ENCODE measurements around the gene KIAA0930.
"Not testable (repeated sequence)": the region's sequence is repeated elsewhere in the genome, so short reads cannot be mapped to it uniquely, and the experiment has no call there.

Gene KIAA0930

DNA sequence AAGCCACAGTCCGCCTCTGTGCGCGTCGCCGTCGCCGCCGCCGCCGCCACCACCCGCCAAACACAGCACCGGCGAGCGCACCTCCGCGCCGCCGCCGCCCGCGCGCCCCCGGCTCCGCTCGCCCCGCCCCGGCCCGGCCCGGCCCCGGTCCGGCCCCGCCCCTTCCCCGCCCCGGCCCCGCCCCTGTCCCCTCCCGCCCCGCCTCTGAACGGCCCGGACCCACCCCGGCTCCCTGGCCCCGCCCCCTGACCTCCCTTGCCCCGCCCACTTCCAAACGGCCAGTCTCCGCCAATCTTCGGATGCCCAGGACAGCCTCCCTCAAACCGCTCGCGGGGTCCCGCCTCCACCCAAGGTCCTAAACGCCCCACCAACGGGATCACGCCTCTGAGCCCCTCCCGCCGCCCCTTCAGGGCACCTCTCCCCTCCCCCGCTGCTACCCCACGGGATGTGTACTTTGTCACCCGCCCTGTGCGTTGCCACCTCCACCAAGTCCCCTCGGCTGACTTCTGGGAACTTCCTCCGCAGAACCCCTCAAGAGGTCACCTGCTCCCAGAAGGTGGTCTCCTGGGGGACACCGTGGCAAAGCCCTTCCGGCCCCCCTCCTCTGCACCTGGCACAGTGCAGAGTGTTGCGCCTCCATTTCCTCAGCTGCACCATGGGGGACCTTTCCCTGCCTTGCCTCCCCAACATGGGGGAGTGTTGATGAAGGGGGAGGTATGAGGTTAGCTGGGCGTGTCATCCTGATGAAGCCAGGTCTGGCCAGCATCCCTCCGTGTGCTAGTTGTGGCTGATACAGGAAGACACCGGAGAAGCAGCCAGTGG lies at the start of gene KIAA0930:
TSS of gene KIAA0930 (minus strand) at position 85 of the 822 bp plus-strand sequence. CDS start 191 bp downstream, outside the sequence.
- DNase-seq (ENCODE audit: low read depth) = peak; percentile 63

DNA sequence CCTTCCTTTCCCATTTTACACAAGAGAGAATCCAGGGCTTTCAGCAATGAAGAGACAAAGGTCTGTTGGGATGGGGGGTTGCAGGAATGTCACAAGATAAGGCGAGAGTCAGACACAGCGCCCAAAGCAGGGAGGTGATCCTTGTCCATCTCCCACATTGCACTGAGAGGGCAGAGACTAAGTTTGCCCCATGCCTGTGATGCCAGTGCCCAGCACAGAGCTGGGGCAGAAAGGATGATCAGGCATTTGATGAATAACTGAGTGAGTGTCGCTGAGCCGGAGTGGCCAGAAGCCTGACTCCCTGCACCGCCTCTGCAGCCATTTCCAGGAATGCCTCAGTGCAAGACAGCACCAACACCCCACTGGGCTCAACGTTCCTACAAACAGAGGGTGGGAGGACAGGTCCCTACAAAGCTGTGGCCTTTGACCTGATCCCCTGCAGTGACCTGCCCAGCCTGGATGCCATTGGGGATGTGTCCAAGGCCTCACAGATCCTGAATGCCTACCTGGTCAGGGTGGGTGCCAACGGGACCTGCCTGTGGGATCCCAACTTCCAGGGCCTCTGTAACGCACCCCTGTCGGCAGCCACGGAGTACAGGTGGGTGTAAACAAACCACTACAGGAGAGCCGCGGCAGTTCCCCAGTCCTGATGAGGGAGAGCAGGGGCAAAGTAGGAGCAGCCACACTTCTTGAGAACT lies 46.3 kb upstream of the KIAA0930 start:
- no peak for DNase-seq (ENCODE audit: low read depth)

DNA sequence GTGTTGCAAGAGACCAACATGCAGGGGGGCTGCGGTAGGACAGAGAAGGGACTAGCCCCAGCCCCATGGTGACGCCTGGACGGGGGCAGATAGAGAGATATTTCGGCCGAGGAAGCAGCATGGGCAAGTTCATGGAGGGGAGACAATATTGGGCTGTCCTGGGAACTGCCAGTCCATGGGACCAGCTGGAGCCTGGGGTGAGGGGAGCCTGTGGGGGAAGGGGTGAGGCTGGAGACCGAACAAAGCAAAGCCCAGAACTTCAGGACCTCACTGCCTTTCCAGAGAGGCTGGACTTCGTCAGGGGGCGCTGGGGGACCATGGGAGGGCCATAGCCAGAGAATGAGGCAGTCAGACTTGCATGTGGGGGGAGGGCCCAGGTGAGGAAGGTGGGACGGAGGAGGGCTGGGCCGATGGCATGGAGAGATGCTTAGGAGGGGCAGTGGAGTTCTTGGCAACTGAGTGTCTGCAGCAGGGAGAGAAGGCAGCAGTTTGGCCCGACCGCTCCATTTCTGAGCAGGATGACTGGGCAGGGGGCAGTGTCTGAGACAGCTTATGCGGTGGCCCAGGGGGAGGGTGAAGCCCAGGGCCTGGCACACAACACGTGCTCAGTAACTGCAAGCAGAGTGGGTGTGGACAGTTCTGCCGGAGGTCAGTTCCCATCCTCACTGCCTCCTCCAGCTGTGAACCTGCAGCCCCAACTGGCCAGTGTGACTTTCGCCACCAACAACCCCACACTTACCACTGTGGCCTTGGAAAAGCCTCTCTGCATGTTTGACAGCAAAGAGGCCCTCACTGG lies 44.8 kb upstream of the KIAA0930 start:
- DNase-seq (ENCODE audit: low read depth) = no peak

DNA sequence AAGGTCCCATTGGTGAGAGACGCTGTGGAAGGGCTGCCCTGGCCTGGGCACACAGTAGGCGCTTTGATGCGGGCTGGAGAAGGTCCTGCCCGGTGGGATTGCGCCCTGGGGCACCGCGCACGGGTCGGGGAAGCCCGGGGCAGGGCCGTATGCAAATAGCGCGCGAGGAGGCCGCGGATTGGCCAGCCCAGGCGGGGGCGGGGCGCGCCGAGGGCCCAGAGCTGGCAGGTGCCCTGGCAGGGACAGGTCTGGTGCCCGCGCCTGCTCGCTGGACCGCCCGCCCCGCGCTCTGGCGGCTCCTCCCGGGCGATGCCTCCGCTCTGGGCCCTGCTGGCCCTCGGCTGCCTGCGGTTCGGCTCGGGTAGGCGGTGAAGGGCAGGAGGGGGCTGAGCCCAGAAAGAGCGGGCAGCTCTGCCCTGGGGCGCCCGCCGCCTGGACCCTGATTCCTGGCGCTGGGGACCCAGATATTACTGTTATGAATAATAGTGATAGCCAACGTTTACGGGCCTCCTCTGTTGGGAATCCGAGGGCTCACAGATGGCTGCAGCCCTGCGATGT lies 44.1 kb upstream of the KIAA0930 start, which contains the start of gene UPK3A:
TSS of gene UPK3A (plus strand) at position 245 of the 558 bp plus-strand sequence. CDS start at position 310, 65 bp downstream.
- DNase-seq (ENCODE audit: low read depth) = no peak

DNA sequence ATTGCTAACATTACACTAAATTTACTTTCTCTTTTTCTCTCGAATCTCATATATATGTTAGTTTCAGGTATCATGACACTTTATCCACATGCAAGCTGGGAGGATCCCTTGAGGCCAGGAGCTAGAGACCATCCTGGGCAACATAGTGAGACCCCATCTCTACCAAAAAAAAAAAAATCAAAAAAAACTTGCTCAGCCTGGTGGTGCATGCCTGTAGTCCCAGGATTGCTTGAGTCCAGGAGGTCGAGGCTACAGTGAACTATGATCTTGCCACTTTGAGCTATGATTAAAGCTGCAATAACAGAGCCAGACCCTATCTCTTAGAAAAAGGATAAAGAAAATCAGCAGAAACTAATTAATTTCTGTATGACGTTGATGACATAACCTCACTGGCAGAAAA lies 40.3 kb upstream of the KIAA0930 start:
- DNase-seq (ENCODE audit: low read depth) = no peak

DNA sequence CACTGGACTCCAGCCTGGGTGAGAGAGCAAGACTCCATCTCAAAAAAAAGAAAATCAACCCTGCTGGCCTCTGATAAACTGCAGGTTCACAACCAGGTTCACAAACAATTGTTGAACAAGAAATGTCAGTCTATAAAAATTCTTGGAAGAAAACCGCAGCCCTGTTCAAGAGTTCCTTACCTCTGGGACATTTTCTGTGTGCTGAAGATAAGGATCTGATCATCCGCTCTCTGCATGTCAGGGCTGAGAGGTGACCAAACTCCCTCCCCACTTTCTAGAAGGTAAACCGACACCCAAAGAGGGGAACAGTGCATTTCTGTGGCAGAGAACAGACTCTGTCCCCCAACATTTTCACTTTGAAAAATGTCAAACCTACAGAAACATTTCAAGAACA lies 39.9 kb upstream of the KIAA0930 start:
- no peak for DNase-seq (ENCODE audit: low read depth)

DNA sequence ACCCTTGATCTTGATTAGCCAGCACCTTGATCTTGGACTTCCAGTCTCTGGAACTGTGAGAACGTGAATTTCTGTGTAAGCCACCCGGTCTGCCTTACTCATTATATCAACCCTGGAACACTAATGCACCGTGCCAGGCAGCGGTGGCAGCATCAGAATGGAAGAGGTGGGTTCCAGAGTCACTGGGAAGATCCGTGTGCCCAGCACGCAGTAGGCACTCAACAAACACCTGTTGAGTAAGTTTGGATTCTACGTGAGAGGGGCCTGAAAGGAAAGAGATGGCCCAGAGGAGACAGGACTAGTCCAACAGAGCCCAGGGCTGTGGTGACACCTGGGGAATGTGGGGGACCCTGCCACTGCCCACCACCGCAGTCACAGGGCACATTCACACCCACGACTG lies 37.4 kb upstream of the KIAA0930 start:
- no peak for DNase-seq (ENCODE audit: low read depth)

DNA sequence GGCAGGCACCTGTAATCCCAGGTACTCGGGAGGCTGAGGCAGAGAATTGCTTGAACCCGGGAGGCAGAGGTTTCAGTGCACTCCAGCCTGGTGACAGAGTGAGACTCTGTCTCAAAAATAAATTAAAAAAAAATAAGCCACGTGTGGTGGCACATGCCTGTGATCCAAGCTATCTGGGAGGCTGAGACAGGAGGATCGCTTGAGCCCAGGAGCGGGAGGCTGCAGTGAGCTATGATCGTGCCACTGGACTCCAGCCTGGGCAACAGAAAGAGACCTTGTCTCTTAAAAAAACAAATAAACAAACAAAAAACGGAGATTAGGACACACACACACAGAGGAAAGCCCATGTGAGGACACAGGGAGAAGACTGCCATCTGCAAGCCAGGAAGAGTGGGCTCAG lies 37.0 kb upstream of the KIAA0930 start:
- DNase-seq (ENCODE audit: low read depth) = not testable (repeated sequence)

DNA sequence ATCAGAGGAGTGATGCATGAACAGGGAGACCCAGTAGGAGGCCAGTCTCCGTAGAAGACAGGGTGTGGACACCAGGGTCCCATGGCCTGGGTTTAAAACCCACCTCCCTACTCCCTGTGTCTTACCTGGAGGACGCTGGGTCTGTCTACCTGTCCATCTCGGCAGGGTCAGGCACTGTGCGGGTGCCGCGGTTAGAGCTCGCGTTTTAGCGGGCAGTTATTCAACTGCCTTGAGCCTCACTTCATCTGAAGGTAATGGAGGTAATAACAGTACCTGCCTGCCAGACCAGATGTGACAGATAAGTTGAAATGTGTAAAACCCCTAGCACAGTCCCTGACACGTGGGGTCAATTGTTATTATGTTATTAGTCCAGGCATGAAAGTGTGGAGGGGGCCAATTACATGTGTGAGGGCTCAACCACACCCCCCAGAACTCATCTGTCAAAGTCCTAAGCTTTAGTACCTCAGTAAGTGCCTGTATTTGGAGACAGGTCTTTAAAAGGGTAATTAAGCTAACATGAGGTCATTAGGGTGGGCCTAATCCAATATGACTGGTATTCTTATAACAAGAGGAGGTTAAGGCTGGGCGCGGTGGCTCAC lies 35.9 kb upstream of the KIAA0930 start:
- DNase-seq (ENCODE audit: low read depth) = no peak

DNA sequence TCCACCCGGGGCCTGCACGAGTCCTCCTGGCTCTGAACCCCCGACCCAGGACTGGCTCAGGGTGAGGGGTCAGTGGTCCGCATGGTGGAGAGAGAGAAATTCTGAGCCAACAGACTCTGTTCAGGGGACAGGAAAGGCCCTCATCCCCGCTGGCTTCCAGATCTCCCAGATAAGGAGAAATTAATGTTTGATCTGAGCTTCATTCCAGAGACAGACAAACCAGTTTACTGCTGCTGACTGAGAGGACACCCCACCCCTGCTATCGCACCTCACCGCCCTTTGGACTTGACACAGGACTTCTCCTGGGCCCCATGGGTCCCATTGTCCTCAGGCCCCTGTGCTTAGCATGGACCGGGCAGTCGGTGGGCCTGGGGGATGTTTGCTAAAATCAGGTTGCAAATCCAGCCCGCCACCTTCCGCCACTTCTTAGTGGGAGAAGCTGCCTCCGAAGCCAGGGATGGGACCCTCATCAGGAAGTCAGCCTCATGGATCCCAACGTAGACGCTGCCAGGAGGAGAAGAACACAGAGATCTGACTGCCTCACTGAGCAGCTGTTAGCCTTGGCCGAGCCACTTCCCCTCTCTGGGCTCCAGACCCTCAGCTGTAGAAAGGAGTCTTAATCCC lies 32.9 kb upstream of the KIAA0930 start:
- no peak for DNase-seq (ENCODE audit: low read depth)

DNA sequence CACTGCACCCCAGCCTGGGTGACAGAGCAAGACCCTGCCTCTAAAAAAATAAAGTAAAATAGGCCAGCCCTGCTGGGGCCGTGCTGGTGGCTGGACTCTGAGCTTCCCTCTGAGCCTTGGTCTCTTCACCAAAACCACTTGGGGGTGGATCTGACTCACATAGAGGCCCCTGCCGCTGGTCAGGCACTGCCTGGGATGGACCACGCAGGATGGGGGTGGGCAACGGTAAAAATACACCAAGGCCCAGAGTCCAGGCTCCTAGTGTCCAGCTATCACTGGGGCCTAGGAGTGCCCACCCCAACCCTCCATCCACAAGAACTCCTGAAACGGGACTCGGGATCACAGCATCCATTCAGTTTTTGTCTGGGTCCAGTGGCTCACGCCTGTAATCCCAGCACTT lies 31.8 kb upstream of the KIAA0930 start:
- no peak for DNase-seq (ENCODE audit: low read depth)

DNA sequence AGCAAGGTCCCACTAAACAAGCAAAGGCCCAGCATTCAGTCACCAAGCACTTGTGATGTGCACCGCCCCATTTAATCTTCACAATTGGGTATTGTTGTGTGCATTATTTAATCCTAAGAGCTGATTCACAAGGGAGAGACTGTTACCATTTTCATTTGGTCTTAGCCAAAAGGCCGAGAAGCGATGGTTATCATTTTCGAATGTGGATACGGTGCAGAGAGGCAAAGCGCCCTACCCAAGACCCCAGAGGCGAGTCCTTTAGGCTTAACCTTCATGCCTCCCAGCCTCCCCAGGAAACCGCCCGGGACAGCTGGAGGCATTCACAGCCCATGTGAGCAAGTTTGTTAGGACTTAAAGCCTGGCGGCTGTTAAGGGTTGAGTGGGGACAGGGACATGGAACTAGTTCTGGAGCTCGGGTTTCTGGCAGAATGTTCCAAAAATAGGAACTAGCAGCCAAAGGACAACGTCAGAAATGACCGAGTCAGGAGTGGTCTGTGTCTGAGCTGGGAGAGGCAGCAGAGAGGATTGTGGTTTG lies 31.0 kb upstream of the KIAA0930 start:
- DNase-seq (ENCODE audit: low read depth) = no peak

DNA sequence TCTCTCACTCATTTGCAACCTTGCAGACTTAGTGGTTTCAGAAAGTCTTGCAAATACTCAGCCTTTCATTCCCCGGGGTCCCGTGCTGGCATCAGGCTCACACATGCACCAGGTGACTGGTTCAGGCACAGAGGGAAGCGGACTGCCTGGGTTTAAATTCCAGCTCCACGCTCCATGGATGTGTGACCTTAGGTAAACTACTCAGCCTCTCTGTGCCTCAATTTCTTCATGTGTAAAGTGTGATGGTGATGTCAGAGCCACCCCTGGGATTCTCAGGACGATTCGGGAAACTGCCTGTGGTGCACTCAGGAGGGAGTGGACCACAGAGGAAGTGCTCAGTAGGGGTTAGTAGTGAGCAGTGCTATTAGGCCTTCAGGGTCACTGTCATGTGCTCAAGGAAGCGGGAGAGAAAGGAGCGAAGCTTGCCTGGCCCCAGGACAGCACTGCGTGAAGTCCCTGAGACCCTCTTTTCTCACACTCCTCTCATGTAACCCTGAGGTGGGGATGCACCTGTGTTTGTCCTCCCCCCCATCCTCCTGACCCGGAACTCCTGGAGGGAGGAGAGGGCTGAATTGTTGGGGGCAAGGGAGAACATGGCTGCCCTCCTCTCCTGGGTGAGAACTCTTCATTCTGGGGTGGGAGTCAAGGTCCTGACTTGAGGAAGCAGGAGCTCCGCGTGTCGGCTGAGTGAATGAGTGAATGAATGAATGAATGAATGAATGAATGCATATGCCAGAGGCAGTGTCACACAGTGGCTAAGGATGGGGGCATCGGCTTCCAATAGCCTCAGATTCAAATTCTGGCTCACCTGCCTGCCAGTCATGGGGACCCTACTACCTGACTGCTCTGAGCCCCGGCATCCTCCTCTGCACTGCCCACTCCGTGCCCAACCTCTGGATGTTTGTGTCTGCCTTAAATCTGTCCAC lies 29.7 kb upstream of the KIAA0930 start:
- DNase-seq (ENCODE audit: low read depth) = no peak

DNA sequence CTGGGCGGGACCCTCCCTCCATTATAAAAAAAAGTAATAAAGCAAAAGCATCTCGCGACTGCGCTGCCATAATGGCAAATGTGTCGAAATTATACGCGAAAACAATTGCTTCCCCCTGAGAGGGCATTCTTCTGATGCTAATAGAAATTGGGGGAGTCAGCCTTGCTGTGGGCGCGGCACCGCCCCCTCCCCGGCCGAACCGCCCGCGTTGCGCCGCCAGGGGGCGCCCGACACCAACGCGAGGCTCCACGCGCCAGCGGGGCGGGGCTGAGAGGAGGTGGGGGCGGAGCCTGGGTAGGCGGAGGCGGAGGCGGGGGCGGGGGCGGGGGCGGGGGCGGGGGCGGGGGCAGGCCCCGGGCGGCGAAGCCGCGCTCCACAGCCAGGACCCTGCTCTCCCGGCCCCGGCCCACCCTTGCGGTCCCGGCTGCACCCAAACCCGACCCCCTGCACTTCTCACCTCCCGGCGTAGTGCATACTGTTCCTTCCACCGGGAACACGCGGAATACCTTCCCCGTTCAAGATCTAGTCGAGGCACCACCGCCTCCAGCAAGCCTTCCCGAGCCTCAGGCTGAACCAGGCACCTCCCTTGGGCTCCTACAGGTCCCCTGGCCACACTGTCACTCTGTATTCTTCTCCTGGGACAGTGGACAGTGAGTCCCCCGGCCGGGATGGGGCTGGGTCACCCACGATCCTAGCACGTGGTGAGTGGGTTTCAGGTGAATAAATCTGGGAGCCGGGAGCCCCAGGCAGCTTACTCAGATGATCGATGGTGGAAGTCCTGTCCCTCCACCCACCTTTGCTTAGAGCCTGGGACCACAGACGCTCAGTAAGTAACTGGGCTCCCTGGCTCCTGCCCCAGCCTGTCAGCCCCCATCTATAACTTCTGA lies 28.5 kb upstream of the KIAA0930 start:
- DNase-seq (ENCODE audit: low read depth) = peak; percentile 55

DNA sequence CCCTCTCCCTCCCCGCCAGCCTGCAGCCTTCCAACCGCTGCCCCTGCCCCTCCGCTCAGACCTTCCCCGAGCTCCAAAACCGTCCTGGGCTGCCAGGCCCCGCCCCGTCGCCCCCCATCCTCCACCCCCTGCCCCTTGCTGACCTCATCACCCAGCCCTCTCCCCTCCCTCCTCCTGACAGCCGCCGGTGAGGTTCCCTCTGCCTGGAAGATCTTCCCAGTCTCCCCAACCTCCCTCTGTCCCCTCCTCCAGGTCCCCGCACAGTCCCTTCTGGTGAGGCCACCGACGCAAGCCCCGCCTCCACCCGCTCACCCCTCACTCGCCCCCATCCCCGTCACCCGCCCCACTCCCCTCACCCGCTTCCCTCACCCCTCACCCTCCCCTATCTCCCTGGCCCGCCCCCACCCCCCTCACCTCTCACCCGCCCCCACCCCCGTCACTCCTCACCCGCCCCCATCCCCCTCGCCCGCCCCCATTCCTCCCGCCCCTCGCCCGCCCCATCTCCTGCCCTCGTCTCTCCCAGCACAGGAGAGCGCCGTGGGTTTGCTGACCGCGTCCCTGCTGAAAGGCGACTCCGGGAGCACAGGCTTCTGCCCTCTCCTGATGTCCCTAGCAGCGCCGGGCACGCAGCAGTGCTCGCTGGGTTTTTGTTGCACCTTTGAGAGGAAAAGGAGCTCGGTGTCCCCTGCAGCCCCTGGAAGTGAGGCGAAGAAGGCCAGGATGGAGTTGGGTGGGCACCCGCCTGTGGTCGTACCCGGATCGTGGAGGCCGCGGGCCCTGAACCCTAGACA lies 27.7 kb upstream of the KIAA0930 start:
- DNase-seq (ENCODE audit: low read depth) = no peak

DNA sequence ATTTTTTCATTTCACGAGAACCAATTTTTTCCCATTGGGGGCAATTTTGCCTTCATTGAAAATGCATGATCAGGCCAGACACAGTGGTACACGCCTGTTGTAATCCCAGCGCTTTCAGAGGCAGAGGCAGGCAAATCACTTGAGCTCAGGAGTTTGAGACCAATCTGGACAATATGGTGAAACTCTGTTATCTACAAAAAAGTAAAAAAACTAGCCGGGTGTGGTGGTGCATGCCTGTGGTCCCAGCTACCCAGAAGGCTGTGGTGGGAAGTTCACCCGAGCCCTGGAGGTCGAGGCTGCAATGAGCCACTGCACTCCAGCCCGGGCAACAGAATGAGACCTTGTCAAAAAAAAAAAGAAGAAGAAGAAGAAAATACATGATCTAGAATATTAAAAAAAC lies 24.8 kb upstream of the KIAA0930 start:
- no peak for DNase-seq (ENCODE audit: low read depth)

DNA sequence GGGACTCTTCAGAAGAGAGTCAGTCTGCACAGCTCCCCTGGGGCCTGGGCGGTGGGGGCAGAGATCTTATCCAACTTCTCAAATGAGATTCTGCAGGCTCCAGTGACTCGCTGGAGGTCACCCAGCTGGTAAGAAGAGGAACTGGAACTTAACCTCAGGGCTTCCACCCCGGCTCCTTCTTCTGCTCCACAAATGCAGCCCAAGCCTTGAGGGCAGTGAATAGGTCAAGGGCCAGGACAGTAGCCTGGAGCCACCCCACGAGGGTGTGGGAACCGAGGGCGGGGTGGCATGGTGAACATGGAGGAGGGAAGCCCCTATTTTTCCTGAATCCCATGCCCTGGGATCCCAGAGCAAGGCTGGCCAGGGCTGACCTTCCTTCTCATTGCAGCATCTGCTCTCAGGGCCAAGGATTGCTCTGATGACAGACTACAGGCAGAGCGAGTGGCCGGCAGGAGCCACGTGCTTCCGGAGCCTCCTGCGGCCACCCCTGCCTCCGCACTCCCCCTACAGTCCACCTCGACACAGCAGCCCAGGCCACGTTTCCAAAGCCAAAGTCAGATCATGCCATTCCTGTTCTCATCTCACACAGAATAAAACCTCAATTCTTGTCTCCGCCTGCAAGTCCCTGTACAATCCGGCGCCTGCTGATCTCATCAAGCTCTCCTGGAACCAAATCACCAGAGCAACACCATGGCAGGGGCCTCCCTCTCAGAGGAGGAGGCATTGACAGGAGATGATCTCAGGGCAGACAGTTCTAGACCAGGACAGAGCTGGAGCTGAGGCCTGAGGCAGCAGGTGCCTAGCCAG lies 23.0 kb upstream of the KIAA0930 start:
- peak; percentile 84 for DNase-seq (ENCODE audit: low read depth)

All from fibroblast of gingiva (primary cell).